Liver (tissue), 9 donors: ENCODE data around the gene WDR37. TPM values are rescaled to one million over a fixed set of nuclear protein-coding genes. Genes with fewer than 3 reads are reported as not detected.
A peak's percentile ranks its signal among the peaks of the same experiment; 100 is the strongest.

Experiments
- DNase-seq: peaks from one replicate; pipeline ENCODE4 v3.0.0-alpha.2; 2017; ENCODE audit warnings: low spot score
- H3K27ac ChIP-seq, 2 donors: one replicate each; pipeline ENCODE4 v1.7.0; 2013; ENCODE audit warnings: inconsistent platforms in 2 of 2, low read length in 2 of 2, control low read depth in 1 of 2, low read depth in 1 of 2, mild to moderate bottlenecking in 1 of 2
- H3K27me3 ChIP-seq, 4 donors: one replicate each; pipeline versions ENCODE4 v1.6.1 to v1.7.0; 2013; ENCODE audit warnings: low read length in 3 of 4, inconsistent platforms in 1 of 4, mild to moderate bottlenecking in 1 of 4, moderate library complexity in 1 of 4; ENCODE audit not compliant: control insufficient read depth in 4 of 4, insufficient read depth in 4 of 4
- H3K36me3 ChIP-seq, 4 donors: one replicate each; pipeline versions ENCODE4 v1.6.1 to v1.7.0; 2013; ENCODE audit warnings: low read length in 3 of 4, mild to moderate bottlenecking in 3 of 4, low read depth in 1 of 4, moderate library complexity in 1 of 4; ENCODE audit not compliant: control insufficient read depth in 4 of 4, insufficient read depth in 3 of 4
- H3K4me1 ChIP-seq, 4 donors: one replicate each; pipeline versions ENCODE4 v1.6.1 to v1.7.0; 2013; ENCODE audit warnings: low read length in 3 of 4, mild to moderate bottlenecking in 3 of 4, moderate library complexity in 1 of 4; ENCODE audit not compliant: control insufficient read depth in 4 of 4, insufficient read depth in 4 of 4
- H3K4me3 ChIP-seq, 3 donors: one replicate each; pipeline versions ENCODE4 v1.6.1 to v1.7.0; 2013; ENCODE audit warnings: low read length in 3 of 3, control low read depth in 1 of 3, low read depth in 1 of 3, mild to moderate bottlenecking in 1 of 3
- H3K9ac ChIP-seq, 2 donors: one replicate each; pipeline ENCODE4 v1.7.0; 2013; ENCODE audit warnings: low read length in 2 of 2, mild to moderate bottlenecking in 2 of 2, moderate library complexity in 2 of 2, control low read depth in 1 of 2, low read depth in 1 of 2
- H3K9me3 ChIP-seq, 4 donors: one replicate each; pipeline versions ENCODE4 v1.6.1 to v1.7.0; 2013; ENCODE audit warnings: low read length in 3 of 4; ENCODE audit not compliant: control insufficient read depth in 4 of 4
- FOXA1 ChIP-seq: IDR thresholded peaks from 2 replicates; pipeline ENCODE4 v1.6.1; 2016; ENCODE audit warnings: antibody characterized with exemption
- FOXA2 ChIP-seq: IDR thresholded peaks from 2 replicates; pipeline ENCODE4 v1.6.1; 2016; ENCODE audit warnings: antibody characterized with exemption
- GABPA ChIP-seq, 2 donors: IDR thresholded peaks in 1 of 2; conservative IDR thresholded peaks in 1 of 2; 2 replicates each; pipeline ENCODE4 v1.6.1; 2016; ENCODE audit warnings: antibody characterized with exemption in 2 of 2, mild to moderate bottlenecking in 1 of 2, moderate library complexity in 1 of 2
- HNF4A ChIP-seq, 2 donors: conservative IDR thresholded peaks; 2 replicates each; pipeline ENCODE4 v1.6.1; 2016; ENCODE audit warnings: antibody characterized with exemption in 2 of 2, mild to moderate bottlenecking in 2 of 2
- HNF4G ChIP-seq: IDR thresholded peaks from 2 replicates; pipeline ENCODE4 v1.6.1; 2016; ENCODE audit warnings: antibody characterized with exemption
- NR2F2 ChIP-seq: IDR thresholded peaks from 2 replicates; pipeline ENCODE4 v1.6.1; 2016; ENCODE audit warnings: antibody characterized with exemption
- RAD21 ChIP-seq, 2 donors: IDR thresholded peaks; 2 replicates each; pipeline ENCODE4 v1.6.1; 2016; ENCODE audit warnings: antibody characterized with exemption in 2 of 2, mild to moderate bottlenecking in 2 of 2
- RXRA ChIP-seq, 2 donors: IDR thresholded peaks; 2 replicates each; pipeline ENCODE4 v1.6.1; 2017 to 2018; ENCODE audit warnings: antibody characterized with exemption in 2 of 2, mild to moderate bottlenecking in 1 of 2
- SP1 ChIP-seq: IDR thresholded peaks from 2 replicates; pipeline ENCODE4 v1.6.1; 2018; ENCODE audit warnings: antibody characterized with exemption, mild to moderate bottlenecking
- TAF1 ChIP-seq: conservative IDR thresholded peaks from 2 replicates; pipeline ENCODE4 v1.6.1; 2016; ENCODE audit warnings: antibody characterized with exemption, mild to moderate bottlenecking
- YY1 ChIP-seq: IDR thresholded peaks from 2 replicates; pipeline ENCODE4 v1.6.1; 2016; ENCODE audit warnings: antibody characterized with exemption, mild to moderate bottlenecking
- WGBS: extraction: QIAGEN DNeasy Blood & Tissue Kit; methylation state at CpG from one replicate; pipeline ENCODE4 v1.1.7; 2013; 5-methylcytosine and 5-hydroxymethylcytosine counted together
- polyA plus RNA-seq, 2 donors: library from polyadenylated mRNA; stranded (reverse) in 1 of 2; unstranded in 1 of 2; fragments of 200-250 nt in 1 of 2; fragments of >200 nt in 1 of 2; fragmentation: Nextera tagmentation in 1 of 2; extraction: Ambion mirVana in 1 of 2; gene quantifications; one replicate each; pipeline versions ENCODE4 v1.2.1 to v1.2.3, GENCODE V29; 2013 to 2015
- total RNA-seq, 2 donors: library from RNA; depleted of rRNA; stranded (reverse); fragments of >200 nt; gene quantifications; one replicate each; pipeline ENCODE4 v1.2.3, GENCODE V29; 2014
- TF ChIP-seq, protein P1 (sequence below): IDR thresholded peaks from 2 replicates; pipeline ENCODE4 v1.6.1; 2016; ENCODE audit warnings: antibody characterized with exemption, mild to moderate bottlenecking
- TF ChIP-seq, protein P2 (sequence below): IDR thresholded peaks from 2 replicates; pipeline ENCODE4 v1.6.1; 2016; ENCODE audit warnings: antibody characterized with exemption
- TF ChIP-seq, protein P3 (sequence below): IDR thresholded peaks from 2 replicates; pipeline ENCODE4 v1.6.1; 2016; ENCODE audit warnings: antibody characterized with exemption
- TF ChIP-seq, protein P4 (sequence below): IDR thresholded peaks from 2 replicates; pipeline ENCODE4 v1.6.1; 2016; ENCODE audit warnings: antibody characterized with exemption
- donor health status: healthy.
- donor health status: healthy.
- donor health status: healthy.
- donor health status: healthy.
- donor health status: healthy.

WDR37 gene
- total and polyA plus RNA-seq, 4 donors: 3.6 to 12.1 (median 5.6) TPM

DNA sequence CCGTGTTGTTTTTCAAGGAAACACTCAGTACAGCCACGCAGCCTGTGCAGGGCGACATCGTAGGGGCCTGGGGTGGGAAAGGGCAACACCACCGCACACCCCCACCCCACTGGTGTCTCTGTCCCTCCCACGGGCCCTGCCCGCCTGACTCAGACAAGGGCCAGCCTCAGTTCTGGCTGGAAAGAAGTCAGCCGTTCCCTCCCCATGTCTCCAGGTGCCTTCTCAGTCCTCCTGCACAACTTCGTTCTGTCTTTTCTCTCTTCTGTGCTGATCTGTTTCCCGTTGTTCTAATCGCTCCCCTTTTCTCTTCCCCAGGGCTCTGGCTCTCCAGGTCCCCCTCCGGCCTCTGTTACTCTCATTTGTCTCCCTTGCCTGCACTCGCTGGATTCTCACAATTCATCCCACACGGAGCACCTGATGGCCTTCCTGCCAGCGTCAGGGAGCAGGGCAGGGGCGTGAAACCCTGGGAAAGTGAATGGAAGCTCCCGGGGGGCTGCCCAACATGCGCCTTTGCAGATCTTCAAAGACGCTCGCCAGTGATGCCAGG, 97.7 kb downstream of the WDR37 start:
- no peaks in the 10 kb centered on the region for H3K9me3 ChIP-seq
- H3K4me1 ChIP-seq: peaks cover 0 to 4% (median 0%) of the 10 kb centered on the region in 4 donors
- no peak overlapping the region for H3K9ac ChIP-seq
- peak; percentile 19 for DNase-seq
- TF ChIP-seq NR2F2 (no peak), RXRA (IDR thresholded peaks at IDR 0.05) (no peak), FOXA1 (no peak), SP1 (no peak), TAF1 (no peak), HNF4G (no peak), YY1 (no peak), HNF4A (conservative IDR thresholded peaks at IDR 0.05) (no peak), RAD21 (IDR thresholded peaks at IDR 0.05) (no peak), GABPA (IDR thresholded peaks at IDR 0.05 in 1 of 2, conservative IDR thresholded peaks at IDR 0.05 in 1 of 2) (no peak), FOXA2 (no peak)
- TF ChIP-seq, protein P1, sequence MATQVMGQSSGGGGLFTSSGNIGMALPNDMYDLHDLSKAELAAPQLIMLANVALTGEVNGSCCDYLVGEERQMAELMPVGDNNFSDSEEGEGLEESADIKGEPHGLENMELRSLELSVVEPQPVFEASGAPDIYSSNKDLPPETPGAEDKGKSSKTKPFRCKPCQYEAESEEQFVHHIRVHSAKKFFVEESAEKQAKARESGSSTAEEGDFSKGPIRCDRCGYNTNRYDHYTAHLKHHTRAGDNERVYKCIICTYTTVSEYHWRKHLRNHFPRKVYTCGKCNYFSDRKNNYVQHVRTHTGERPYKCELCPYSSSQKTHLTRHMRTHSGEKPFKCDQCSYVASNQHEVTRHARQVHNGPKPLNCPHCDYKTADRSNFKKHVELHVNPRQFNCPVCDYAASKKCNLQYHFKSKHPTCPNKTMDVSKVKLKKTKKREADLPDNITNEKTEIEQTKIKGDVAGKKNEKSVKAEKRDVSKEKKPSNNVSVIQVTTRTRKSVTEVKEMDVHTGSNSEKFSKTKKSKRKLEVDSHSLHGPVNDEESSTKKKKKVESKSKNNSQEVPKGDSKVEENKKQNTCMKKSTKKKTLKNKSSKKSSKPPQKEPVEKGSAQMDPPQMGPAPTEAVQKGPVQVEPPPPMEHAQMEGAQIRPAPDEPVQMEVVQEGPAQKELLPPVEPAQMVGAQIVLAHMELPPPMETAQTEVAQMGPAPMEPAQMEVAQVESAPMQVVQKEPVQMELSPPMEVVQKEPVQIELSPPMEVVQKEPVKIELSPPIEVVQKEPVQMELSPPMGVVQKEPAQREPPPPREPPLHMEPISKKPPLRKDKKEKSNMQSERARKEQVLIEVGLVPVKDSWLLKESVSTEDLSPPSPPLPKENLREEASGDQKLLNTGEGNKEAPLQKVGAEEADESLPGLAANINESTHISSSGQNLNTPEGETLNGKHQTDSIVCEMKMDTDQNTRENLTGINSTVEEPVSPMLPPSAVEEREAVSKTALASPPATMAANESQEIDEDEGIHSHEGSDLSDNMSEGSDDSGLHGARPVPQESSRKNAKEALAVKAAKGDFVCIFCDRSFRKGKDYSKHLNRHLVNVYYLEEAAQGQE: no peak
- TF ChIP-seq, protein P2, sequence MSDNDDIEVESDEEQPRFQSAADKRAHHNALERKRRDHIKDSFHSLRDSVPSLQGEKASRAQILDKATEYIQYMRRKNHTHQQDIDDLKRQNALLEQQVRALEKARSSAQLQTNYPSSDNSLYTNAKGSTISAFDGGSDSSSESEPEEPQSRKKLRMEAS: no peak
- TF ChIP-seq, protein P3, sequence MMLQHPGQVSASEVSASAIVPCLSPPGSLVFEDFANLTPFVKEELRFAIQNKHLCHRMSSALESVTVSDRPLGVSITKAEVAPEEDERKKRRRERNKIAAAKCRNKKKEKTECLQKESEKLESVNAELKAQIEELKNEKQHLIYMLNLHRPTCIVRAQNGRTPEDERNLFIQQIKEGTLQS: no peak
- TF ChIP-seq, protein P4, sequence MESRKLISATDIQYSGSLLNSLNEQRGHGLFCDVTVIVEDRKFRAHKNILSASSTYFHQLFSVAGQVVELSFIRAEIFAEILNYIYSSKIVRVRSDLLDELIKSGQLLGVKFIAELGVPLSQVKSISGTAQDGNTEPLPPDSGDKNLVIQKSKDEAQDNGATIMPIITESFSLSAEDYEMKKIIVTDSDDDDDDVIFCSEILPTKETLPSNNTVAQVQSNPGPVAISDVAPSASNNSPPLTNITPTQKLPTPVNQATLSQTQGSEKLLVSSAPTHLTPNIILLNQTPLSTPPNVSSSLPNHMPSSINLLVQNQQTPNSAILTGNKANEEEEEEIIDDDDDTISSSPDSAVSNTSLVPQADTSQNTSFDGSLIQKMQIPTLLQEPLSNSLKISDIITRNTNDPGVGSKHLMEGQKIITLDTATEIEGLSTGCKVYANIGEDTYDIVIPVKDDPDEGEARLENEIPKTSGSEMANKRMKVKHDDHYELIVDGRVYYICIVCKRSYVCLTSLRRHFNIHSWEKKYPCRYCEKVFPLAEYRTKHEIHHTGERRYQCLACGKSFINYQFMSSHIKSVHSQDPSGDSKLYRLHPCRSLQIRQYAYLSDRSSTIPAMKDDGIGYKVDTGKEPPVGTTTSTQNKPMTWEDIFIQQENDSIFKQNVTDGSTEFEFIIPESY: no peak
- H3K36me3 ChIP-seq: no peaks in the 10 kb centered on the region
- WGBS: 71% methylated on average over 20 of the region's 20 CpGs
- H3K27ac ChIP-seq: no peak overlapping the region
- H3K27me3 ChIP-seq: no peaks in the 10 kb centered on the region
- H3K4me3 ChIP-seq: no peak overlapping the region

DNA sequence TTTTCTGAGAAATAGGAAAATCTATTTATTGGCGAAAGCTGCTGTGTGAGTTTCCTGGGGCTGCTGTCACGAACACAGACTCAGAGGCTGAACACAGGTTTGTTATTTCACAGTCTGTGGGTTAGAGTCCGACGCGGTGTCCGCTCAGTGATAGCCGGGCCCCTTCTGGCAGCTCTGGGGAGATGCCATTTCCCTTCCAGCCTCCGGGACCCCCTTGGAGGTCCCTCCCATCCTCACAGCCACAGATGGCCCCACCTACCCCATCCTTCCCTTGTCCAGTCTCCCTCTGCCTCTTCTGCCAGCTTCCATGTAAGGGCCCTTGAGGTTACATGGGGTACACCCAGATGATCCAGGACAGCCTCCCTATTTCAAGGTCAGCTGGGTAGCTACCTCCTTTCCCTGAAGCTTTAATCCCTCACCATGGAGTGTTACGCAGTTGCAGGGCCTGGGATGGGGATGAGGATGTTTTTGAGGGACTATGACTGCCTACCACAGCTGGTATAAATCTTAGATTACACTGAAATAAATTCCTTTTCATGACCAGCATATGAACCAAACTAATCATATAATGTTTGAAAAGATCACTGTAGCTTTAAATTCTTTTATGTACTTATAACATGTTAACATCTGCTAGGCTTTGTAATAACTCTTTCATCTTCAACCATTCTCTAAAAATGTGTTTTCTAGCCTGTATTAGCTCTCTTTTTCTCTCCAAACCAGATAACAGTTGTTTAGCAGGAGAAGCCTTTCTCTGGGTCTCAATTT, 98.5 kb downstream of the WDR37 start:
- Histone ChIP-seq H3K4me1 (peaks cover 0 to 4% (median 0%) of the 10 kb centered on the region in 4 donors), H3K36me3 (no peaks in the 10 kb centered on the region), H3K27ac (no peak overlapping the region), H3K9me3 (no peaks in the 10 kb centered on the region), H3K27me3 (no peaks in the 10 kb centered on the region), H3K9ac (no peak overlapping the region), H3K4me3 (no peak overlapping the region)
- DNase-seq: peak; percentile 20
- TF ChIP-seq, protein P3: no peak
- no peak for TF ChIP-seq TAF1
- WGBS: 76% methylated on average over 9 of the region's 9 CpGs
